ENCODE data around the gene ZNF74.
"Not testable (repeated sequence)": the region's sequence is repeated elsewhere in the genome, so short reads cannot be mapped to it uniquely, and the experiment has no call there.

ZNF74 gene

GRCh38 chr22:20393705-20394476, at the start of gene ZNF74:
TSS of gene ZNF74 (plus strand) at chr22:20394151. CDS start at chr22:20394629, 478 bp downstream.
- peak; percentile 90 for DNase-seq

GRCh38 chr22:20346553-20346952, 47.4 kb upstream of the ZNF74 start:
- DNase-seq, result not testable (repeated sequence)

- DNase-seq, result not testable (repeated sequence)
Measured at GRCh38 chr22:20352536-20352935, 41.4 kb upstream of the ZNF74 start.

- no peak for DNase-seq
Measured at GRCh38 chr22:20354238-20354975, 39.5 kb upstream of the ZNF74 start.

GRCh38 chr22:20355939-20356636, 37.9 kb upstream of the ZNF74 start:
- DNase-seq, result not testable (repeated sequence)

- DNase-seq, result not testable (repeated sequence)
Measured at GRCh38 chr22:20356906-20357305, 37.0 kb upstream of the ZNF74 start.

GRCh38 chr22:20357967-20358366, 36.0 kb upstream of the ZNF74 start:
- DNase-seq, result not testable (repeated sequence)

GRCh38 chr22:20358503-20359239, 35.3 kb upstream of the ZNF74 start:
- DNase-seq, result not testable (repeated sequence)

GRCh38 chr22:20360261-20360660, 33.7 kb upstream of the ZNF74 start:
- DNase-seq, result not testable (repeated sequence)

GRCh38 chr22:20360866-20361751, 32.8 kb upstream of the ZNF74 start:
- not testable (repeated sequence) for DNase-seq

GRCh38 chr22:20361752-20362229, 32.2 kb upstream of the ZNF74 start:
- not testable (repeated sequence) for DNase-seq

GRCh38 chr22:20362403-20362802, 31.5 kb upstream of the ZNF74 start:
- not testable (repeated sequence) for DNase-seq

- peak; percentile 31 for DNase-seq
Measured at GRCh38 chr22:20364335-20365260, 29.4 kb upstream of the ZNF74 start.

GRCh38 chr22:20366841-20367240, 27.1 kb upstream of the ZNF74 start:
- not testable (repeated sequence) for DNase-seq

GRCh38 chr22:20368875-20369274, 25.1 kb upstream of the ZNF74 start:
- DNase-seq, result not testable (repeated sequence)

- not testable (repeated sequence) for DNase-seq
Measured at GRCh38 chr22:20371687-20372086, 22.3 kb upstream of the ZNF74 start.

GRCh38 chr22:20372406-20372854, 21.5 kb upstream of the ZNF74 start:
- DNase-seq, result not testable (repeated sequence)

- not testable (repeated sequence) for DNase-seq
Measured at GRCh38 chr22:20373195-20373706, 20.7 kb upstream of the ZNF74 start.

- not testable (repeated sequence) for DNase-seq
Measured at GRCh38 chr22:20374130-20374529, 19.8 kb upstream of the ZNF74 start.

GRCh38 chr22:20376281-20376680, 17.7 kb upstream of the ZNF74 start:
- DNase-seq, result not testable (repeated sequence)
